GM18867 (cell line): ENCODE results near the gene ZNF521.

Experiments used
- ATAC-seq: cut with Tn5 transposase; IDR thresholded peaks from one replicate; pipeline ENCODE4 v1.9.1; 2021; ENCODE audit warnings: mild to moderate bottlenecking, moderate library complexity; ENCODE audit not compliant: unreplicated experiment

Gene ZNF521

DNA sequence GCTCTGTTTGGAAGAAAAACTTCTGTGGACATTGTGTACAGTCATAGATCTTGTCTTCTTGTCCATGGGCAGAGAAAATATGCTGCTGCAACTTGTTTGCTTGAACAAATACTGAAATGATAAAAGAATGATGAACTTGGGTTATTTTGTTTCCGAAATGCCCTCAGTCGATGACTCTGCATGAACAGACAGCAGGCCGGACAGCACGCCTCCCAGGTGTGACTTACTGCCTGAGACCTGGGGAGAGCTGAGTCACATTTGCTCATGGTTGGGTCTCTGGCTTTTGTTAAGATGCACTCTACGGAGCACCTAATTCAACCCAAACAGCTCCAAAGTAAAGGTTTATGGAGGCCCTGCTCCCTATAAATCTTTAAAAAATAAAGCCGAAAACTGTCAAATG, 262.5 kb downstream of the ZNF521 start:
- ATAC-seq: no peak

- no peak for ATAC-seq
Observed at GRCh38 chr18:25086876-25087275, 265.1 kb downstream of the ZNF521 start.

- ATAC-seq: no peak
Observed at GRCh38 chr18:25081001-25081400, 271.0 kb downstream of the ZNF521 start.

DNA sequence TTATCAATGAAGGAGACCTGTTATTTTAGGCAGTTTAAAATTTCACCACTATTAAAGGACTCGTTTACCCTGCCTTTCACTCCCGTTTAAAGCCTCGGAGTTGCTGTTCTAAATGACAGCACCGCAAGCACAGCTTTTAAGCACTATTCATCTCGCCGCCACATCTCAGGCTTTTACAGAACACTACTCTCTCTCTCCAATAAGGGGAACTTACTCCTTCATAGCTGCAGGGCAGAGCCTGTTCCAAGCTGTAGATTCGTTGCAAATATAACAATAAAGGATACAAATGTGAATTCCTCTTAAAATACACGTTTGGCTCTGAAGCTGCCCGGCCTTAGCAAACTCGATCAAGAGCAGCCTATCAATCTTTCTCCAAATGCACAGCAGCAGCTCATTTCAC, 271.8 kb downstream of the ZNF521 start:
- no peak for ATAC-seq

DNA sequence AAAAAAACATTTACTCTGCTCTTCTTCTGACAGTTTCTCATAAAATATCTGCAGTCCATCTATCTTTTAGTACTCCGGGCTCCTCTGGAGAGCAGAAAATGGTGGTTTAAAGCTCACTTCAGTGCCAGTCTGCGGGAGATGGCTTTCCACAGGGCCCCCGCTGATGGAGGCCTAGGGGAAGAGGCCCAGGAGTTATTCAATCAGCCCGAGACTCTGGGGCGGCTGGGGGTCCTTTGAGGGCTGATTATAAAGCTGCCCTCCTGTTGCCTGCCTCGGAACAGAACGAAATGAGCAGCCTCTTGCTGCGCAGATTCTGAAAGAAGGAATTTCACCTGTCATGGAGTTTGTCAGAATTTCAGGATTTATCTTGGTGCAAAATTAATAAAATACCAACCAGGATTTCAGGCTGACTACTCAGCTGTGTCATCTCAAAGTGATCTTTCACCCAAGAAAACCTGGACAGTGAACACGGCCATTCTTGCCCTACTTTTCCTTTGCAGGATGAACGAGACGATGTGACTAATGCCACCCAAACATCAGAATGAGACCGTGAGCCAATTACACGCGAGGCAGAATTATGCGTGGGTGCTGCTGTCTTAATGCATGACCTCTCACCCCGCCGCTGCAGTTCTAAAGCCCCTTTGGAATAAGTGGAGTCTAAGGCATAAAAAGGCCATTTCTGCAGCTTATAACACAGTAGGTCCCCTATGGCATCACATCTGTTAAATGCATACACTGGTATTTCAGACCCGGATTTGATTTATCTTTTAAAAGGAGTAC, 273.8 kb downstream of the ZNF521 start:
- no peak for ATAC-seq

- ATAC-seq: no peak
Observed at GRCh38 chr18:25077038-25077943, 274.7 kb downstream of the ZNF521 start.

DNA sequence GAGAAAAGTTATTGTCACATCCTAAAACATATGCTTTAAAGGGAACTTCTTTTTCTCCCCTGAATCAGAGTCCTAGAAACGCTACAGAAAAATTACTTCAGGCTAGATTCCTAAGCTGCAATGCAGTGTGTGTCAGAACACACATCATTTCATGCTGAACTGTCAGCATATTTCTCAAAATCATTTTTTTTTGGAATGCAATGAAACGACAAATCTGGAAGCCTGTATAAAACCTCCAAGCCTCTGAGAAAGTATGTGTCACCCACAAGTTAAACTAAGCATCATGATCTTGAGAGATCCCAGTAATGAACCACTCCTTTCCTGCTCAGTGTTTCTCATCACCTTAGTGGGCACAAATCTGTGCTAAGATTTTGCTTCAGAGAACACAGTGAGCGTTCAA, 276.2 kb downstream of the ZNF521 start:
- no peak for ATAC-seq

DNA sequence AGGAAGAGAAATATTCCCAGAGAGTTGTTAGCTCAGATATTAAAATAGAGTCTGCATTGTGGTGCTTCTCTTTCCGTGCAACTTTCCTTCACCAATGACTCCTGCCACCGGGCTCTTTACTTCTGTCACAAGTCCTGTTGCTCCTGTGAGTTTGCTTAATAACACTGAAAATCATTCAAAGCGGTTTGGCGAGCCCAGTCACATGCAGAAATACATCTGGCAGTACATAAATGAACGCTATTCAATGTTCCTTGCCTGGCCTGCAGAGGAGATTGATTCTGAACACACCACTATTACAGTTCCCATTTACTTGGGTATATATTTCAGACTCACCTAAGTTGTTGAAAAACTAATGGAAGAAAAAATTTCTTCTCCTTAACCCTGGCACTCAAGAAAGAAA, 276.6 kb downstream of the ZNF521 start:
- ATAC-seq: no peak

DNA sequence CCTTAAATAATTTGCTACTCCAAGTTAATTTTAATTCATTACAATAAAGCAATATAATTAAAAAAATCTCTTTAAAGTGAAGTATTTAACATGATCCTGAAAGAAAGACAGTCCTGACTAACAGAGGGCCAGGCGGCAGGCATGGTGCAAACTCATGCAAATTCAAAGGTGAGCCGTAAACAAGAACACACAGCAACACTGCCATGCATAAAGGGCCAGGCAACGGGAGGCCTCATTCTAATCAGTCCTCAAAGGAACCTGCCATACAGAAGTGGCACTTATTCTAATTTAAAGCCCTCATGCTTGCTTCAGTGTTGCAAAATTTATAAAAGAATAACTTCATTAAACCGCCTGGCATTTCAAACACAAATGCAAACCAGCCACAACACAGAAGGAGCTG, 277.0 kb downstream of the ZNF521 start:
- ATAC-seq: no peak

GRCh38 chr18:25072205-25072604, 279.8 kb downstream of the ZNF521 start:
- no peak for ATAC-seq

- ATAC-seq: no peak
Observed at GRCh38 chr18:25067275-25068025, 284.5 kb downstream of the ZNF521 start.

DNA sequence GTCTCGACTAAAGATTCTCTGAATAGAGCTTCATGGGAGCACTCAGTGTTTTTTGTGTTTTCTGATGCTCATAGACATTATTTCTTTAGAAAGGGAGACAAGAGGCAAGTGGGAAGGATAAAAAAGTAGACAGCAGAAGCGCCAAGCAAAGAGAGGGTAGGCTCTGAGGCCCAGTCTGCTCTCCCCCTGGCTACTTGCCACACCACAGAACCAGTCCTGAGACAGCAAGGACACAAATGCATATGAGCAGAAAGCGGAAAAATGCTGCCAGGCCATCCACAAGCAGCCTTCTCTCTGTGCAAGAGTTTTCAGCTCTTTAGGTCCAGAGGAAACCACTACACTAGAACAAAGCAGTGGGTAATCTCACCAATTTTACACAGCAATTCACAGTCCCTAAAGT, 285.4 kb downstream of the ZNF521 start:
- no peak for ATAC-seq

DNA sequence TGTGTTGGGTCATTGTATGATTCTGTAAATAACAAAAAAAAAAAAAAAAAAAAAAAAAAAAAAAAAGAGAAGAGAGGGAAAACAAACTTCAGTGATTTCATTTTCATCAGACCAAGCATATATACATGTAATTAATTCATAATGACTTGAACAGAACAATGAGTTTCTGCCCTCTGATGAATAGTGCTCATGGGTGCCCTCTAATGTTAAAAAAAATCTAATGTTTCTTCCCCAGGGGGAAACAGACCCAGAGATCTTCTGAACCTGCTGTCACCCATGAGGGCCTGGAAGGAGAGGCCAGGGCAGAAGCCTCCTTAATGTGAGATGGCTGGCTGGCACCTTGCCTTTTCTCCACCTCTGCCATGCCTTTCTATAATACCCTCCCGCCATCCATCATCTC, 289.2 kb downstream of the ZNF521 start:
- no peak for ATAC-seq

DNA sequence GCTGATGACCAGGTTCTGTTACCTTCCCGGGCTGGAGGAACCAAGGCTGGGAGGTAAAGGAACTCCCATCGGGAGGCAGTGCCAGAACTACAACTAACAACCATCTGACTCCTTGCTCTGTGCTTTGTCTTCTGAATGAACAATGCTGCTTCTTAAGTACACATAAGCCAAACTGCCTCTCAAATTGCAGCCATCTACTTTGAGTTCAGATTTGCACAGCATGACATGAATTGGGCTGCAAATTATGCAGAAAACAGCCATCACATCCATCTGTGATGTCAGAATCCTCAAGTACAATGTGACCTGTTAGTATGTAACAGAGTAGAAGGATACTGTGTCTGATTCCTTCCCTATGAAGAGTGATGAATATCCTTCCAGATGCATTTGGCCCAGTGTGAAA, 290.6 kb downstream of the ZNF521 start:
- ATAC-seq: no peak

DNA sequence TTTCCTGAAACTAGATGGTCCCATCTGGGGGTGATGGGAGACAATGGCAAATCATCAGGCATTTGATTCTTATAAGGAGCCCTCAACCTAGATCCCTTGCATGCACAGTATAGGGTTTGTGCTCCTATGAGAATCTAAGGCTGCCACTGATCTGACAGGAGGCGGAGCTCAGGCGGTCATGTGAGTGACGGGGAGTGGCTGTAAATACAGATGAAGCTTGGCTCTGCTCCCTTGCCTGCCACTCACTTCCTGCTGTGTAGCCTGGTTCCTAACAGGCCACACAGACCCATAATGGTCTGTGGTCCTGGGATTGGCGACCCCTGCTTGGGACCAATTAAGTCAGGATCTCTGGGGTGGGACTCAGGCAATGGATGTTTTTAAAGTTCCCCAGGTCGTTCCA, 293.4 kb downstream of the ZNF521 start:
- ATAC-seq: no peak

- no peak for ATAC-seq
Observed at GRCh38 chr18:25057491-25058050, 294.4 kb downstream of the ZNF521 start.

DNA sequence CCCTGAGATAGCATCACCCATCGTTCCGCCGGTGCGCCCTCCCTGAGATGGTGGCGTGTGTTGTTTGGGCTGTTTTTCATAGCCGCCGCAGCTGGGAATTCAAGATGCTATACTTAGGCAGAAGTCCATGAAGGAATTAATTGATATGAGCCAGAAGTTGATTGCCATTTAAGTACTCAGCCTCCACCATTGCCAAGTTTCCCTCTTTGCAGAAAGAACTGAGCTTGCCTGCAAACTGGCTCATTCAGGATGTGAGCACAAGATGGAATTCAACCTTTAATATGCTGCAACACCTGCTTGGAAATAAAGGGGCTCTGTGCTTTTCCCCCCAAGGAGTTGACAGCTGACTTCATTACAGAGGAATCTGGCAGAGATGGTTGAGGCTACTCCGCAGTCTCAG, 295.5 kb downstream of the ZNF521 start:
- ATAC-seq: no peak

- ATAC-seq: no peak
Observed at GRCh38 chr18:25055076-25055475, 296.9 kb downstream of the ZNF521 start.

DNA sequence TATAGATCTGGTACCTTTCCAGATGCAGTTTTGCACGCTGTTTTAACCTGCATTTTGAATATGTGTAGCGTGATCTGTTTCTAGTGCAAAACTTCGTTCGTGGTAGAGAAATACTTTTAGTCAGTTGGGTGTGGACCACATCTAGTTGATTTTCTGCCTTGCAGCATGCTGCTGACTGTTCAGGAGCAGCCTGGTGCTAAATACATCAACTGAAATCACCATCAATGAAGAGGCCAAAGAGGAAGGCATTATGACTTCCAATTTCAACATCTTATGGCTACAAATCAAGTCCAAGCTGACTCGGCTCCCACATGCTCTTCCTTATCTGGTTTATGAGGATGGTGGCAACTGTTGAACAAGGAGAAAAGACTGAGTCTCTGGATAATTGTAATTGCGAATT, 298.5 kb downstream of the ZNF521 start:
- no peak for ATAC-seq

DNA sequence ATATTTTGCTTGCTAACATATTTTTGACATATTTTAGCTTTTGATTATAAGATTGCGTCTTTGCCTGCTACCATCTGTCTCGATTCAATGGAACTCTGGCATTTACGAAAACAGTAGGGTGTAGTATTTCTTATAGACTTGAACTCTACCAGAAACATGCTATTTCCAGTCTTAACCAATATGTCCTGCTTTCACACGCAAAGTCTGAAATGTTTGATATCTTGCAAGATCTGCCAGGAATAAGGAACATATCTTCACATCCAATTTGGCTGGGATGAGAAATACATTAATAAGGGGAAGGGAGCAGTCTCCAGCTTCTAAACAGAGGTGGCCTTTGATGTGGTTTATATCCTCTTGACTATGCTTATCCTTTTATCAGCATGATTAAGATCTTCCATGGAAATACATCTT, 299.4 kb downstream of the ZNF521 start:
- ATAC-seq: no peak

DNA sequence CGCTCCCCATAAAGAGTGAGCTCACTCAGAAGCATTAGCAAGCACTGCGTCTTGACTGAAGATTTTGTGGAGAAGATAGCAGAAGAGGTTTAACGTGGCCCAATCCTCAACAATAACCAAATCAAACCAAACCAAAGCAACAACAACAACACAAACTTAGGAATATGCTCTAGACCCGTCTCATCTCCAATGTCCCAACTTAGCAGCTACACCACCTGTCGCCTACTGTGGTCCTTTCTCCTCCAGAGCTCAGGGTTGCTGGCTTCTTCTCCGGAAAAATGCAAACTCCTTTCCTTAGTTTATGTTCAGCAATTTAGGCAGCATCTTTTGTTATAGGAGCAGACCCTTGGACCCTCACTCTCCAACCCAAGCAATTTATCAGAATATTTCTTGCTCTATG, 301.4 kb downstream of the ZNF521 start:
- no peak for ATAC-seq
